Renal pelvis (tissue), 4 donors: Measurements from ENCODE around the gene TTC12. TPM values are rescaled to one million over a fixed set of nuclear protein-coding genes. Genes with fewer than 3 reads are reported as not detected.

ENCODE experiments used
- DNase-seq: peaks from one replicate; pipeline ENCODE4 v3.0.0-alpha.2; 2013
- polyA plus RNA-seq, 3 donors: library from polyadenylated mRNA; unstranded; fragments of 120-200 nt; gene quantifications; one replicate each; pipeline ENCODE4 v1.2.1, GENCODE V29; 2013; ENCODE audit not compliant: insufficient read length in 3 of 3

The TTC12 gene
- polyA plus RNA-seq, 3 donors = 32.7 to 62.7 (median 34.9) TPM

DNA sequence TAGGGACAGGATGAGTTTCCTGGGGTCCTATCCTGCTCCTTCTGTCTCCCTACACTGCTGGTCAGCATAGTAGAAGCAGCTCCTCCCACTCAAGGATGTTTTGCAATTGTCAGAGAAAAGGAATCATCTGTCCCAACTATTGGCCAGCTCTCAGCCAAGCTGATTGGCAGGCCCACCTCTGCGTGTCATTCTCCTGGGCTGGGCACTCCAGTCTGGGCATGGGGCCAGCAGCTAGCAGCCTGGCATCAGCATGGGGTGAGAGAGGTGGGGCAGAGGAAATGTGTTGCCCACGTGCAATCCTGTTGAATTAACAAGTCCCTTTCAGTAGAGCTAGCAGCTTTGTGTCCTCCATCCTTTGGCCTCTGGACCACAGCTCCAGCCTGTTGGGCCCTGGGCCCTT lies 87.3 kb downstream of the TTC12 start:
- DNase-seq = peak; percentile 9

DNA sequence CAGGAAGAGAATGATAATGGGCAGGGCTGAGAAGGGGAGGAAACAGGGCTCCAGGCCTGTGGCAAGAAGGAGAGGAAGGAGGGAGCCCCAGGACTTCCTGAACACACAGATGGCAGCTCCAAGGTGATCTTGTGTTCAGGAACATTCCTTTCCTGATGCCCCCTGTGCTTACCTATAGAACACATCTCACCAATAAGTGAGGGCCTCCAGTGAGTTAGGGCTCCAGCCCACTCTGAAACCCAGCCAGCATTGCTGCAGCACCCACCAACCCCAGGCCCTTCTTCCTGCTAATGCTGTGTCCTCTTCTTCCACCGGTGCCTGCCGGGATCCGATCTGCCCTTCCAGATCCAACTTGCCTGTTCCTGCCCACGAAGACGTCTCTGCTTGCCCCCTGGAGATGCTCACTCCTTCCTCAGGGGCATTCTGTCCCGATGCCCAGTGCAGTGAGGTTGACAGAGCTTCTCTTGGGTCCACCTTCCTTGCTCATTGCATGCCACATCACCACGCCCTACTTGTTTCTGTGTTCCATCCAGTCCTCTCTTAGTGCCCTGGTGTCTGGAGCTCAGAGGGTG lies 90.6 kb downstream of the TTC12 start:
- no peak for DNase-seq

DNA sequence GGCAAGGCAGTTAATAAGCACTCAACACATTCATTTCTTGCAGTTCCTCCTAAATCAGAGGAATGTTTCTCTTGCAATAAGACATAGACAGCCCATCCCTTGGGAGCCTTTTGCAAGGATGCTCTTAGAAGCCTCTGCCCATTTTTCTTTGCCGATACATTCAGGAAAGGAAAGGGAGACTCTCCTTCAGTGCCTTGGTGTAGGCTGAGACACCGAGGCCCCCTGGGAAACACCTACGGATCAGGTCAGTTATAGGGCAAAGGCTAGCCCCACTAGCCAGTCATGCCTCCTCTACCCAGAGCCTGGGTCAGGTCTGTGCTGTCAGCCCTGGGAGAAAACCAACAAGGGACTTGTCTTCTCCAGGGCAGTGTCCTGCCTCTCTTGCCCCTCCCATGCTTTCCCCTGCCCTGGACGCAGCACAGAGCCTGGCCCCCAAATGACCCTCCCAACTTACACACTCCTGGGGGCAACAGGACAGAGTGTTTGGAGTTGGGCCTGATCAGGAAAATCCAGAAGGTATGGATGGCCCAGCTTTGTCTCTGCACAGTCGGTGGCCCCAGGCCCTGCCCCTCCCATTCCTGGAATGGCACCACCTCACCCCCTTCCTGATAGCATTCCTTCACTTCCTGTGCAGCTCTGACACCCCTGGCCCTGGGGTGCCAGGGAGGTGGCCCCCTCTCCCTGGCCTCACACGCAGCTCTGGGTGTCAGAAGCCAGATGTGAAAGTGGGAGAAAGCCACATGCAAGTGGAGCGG lies 91.5 kb downstream of the TTC12 start:
- DNase-seq = no peak

DNA sequence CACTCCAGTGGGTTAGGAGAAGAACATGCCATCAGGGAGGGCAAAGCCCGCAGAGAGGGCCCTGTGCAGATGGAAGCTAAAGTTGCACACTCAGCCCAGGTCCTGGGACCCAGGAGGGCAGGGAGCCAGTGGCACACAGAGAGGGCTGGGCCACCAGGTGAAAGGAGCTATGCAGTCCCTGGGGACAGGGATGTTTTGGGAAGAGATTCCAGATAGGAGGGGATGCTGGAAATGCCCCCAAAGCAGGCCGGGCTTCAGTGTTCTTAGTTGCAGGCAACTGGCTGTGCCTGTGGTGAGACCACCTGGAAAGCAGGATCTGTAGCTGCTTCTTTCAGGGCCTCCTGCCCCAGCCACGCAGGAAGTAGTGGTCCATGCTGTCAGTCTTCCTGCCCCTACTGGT lies 92.8 kb downstream of the TTC12 start:
- DNase-seq = no peak

GRCh38 chr11:113408206-113408605 lies 93.8 kb downstream of the TTC12 start:
- no peak for DNase-seq

GRCh38 chr11:113408887-113409286 lies 94.5 kb downstream of the TTC12 start:
- DNase-seq = no peak

DNA sequence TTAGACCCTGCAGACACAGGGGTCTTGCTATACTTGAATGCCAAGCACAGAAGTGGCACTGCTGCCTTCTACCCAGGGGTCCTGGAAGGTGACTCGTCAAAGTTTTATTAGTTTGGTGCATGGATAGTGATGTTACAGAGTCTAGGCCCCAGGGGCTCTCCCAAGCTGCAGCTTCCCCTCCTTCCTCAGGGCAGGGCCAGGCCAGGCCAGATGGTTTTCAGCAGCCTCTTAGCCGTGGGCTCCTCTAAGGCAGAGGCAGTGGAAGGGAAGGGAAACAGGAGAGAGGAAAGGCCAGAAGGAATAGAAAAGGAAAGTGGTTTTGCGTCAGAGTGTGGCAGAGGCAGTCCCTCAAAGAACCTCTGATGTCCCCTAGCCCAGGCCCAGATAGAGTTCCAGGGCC lies 95.1 kb downstream of the TTC12 start:
- DNase-seq = no peak

DNA sequence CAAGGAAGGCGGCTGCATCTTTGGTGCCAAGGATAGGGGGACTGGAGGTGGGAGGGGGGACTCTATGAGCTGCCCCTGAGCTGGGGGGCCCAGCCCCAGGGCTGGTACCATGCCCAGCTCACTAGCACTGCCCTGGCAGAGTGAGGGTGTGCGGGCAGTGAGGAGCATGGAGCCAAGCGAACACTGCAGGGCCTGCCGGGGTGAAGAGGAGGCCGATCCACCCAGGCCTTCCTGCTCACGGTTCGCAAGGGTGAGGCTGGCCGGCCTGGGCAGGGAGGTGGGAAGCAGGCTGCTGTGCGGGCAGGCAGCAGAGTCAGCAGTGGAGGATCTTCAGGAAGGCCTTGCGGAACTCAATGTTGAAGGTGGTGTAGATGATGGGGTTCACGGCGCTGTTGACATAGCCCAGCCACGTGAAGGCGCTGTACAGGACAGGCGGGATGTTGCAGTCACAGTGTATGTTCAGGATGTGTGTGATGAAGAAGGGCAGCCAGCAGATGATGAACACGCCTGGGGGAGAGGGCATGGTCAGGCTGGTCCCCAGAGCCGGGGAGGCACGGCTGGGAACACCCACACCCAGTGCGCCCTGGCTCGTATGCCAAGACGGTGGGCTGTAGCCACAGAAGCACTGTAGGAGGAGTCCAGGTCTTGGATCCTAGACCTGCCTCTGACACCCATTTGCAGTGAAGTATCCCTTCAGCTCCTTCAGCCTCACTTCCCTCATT lies 96.2 kb downstream of the TTC12 start:
- DNase-seq = no peak

DNA sequence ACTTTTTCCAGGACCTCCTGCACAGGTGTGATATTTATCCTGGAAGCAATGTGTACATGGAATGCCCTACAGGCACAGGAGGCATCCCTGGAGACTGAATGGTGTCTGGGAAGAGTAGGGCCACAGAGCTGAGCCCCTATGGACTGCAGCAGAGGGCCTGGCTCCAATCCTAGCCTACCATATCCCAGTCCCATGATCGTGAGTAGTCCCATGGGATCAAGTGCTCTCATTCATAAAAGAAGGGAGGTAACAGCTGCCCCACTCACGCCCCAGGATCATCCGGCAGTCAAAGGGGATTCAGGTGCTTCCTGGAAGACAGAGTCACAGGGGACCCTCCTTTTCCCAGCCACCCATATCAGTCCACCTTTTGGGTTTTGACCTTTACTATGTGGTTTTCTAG lies 97.2 kb downstream of the TTC12 start:
- DNase-seq = no peak

DNA sequence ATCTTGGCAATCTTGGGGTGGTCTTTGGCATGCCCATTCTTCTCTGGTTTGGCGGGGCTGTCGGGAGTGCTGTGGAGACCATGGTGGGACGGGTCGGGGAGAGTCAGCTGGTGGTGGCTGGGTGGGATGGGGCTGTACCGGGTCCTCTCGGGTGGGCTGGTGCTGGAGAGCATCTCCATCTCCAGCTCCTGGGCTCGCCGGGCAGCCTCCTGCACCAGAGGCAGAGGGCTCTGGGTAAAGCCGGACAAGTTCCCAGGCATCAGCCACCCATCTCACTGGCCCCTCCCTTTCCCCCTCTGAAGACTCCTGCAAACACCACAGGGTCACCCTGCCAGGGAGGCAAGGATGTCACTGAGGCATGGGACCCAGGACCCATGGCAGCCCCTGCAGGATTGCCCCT lies 98.3 kb downstream of the TTC12 start:
- DNase-seq = no peak

DNA sequence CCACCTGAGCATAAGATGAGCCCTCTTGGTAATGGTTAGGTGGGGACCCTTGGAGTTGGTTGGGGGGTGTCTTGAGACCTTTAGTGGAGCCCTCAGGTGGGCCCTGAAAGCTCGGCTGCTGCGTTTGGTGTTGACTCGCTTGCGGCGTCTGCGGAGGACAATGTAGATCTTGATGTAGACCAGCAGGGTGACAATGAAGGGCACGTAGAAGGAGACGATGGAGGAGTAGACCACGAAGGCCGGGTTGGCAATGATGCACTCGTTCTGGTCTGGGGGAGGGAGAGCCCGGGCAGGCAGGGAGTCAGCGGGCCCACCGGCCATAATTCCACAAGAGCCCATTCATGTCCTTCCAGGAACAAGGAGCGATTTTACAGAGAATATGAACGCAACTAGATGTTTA lies 101.0 kb downstream of the TTC12 start:
- no peak for DNase-seq

Other genes starting within 250 kb of the TTC12 start
- gene ANKK1, start 73.2 kb downstream of the TTC12 start, polyA plus RNA-seq = under 1 TPM; 0.33 to 0.89 (median 0.88) TPM
- under 1 TPM; 0.27 to 0.83 (median 0.68) TPM for gene DRD2, start 160.8 kb downstream of the TTC12 start, polyA plus RNA-seq